Trophoblast cell (in vitro differentiated cells and primary cell): ENCODE results near the gene RAD9B. TPM values are rescaled to one million over a fixed set of nuclear protein-coding genes. Genes with fewer than 3 reads are reported as not detected.
"Not testable (repeated sequence)": the region's sequence is repeated elsewhere in the genome, so short reads cannot be mapped to it uniquely, and the experiment has no call there.

Experiments
- DNase-seq, 2 donors: peaks; one replicate each; pipeline ENCODE4 v3.0.0-alpha.2; 2016
- H2AFZ ChIP-seq: 2 replicates; pipeline ENCODE4 v1.6.1; 2013; ENCODE audit warnings: low read length, moderate library complexity, mild to moderate bottlenecking; ENCODE audit not compliant: insufficient read depth, poor library complexity
- H2AK5ac ChIP-seq: 2 replicates; pipeline ENCODE4 v1.6.1; 2013; ENCODE audit warnings: mild to moderate bottlenecking, low read length
- H2BK120ac ChIP-seq: 2 replicates; pipeline ENCODE4 v1.6.1; 2013; ENCODE audit warnings: low read length, mild to moderate bottlenecking, moderate library complexity; ENCODE audit not compliant: insufficient read depth, poor library complexity
- H2BK12ac ChIP-seq: 2 replicates; pipeline ENCODE4 v1.6.1; 2013; ENCODE audit warnings: mild to moderate bottlenecking, low read length, moderate library complexity
- H2BK5ac ChIP-seq: 2 replicates; pipeline ENCODE4 v1.6.1; 2013; ENCODE audit warnings: low read length, low read depth, moderate library complexity, mild to moderate bottlenecking; ENCODE audit not compliant: poor library complexity
- H3K14ac ChIP-seq: 2 replicates; pipeline ENCODE4 v1.6.1; 2013; ENCODE audit warnings: mild to moderate bottlenecking, low read length
- H3K18ac ChIP-seq: 2 replicates; pipeline ENCODE4 v1.6.1; 2013; ENCODE audit warnings: mild to moderate bottlenecking, low read length
- H3K23ac ChIP-seq: 2 replicates; pipeline ENCODE4 v1.6.1; 2013; ENCODE audit warnings: low read length
- H3K27ac ChIP-seq: 2 replicates; pipeline ENCODE4 v1.5.1; 2013; ENCODE audit warnings: low read depth, mild to moderate bottlenecking, inconsistent platforms, low read length, moderate library complexity
- H3K27me3 ChIP-seq: 2 replicates; pipeline ENCODE4 v1.6.1; 2013; ENCODE audit warnings: inconsistent platforms, mild to moderate bottlenecking, low read length, moderate library complexity; ENCODE audit not compliant: insufficient read depth
- H3K36me3 ChIP-seq, 2 experiments: 1 replicate in 1 of 2; 2 replicates in 1 of 2; pipeline ENCODE4 v1.6.1; 2013; ENCODE audit warnings: low read length in 2 of 2, mild to moderate bottlenecking in 2 of 2, moderate library complexity in 1 of 2; ENCODE audit not compliant: insufficient read depth in 2 of 2, control insufficient read depth in 1 of 2
- H3K4ac ChIP-seq: 2 replicates; pipeline ENCODE4 v1.6.1; 2013; ENCODE audit warnings: low read depth, mild to moderate bottlenecking, low read length, moderate library complexity
- H3K4me1 ChIP-seq, 2 experiments: 1 replicate in 1 of 2; 2 replicates in 1 of 2; pipeline ENCODE4 v1.6.1; 2013; ENCODE audit warnings: low read length in 2 of 2, mild to moderate bottlenecking in 2 of 2, moderate library complexity in 1 of 2; ENCODE audit not compliant: insufficient read depth in 2 of 2, control insufficient read depth in 1 of 2
- H3K4me2 ChIP-seq: 2 replicates; pipeline ENCODE4 v1.6.1; 2013; ENCODE audit warnings: inconsistent platforms, mild to moderate bottlenecking, low read length, moderate library complexity
- H3K4me3 ChIP-seq: 2 replicates; pipeline ENCODE4 v1.5.1; 2013; ENCODE audit warnings: mild to moderate bottlenecking, low read depth, low read length, inconsistent platforms
- H3K79me1 ChIP-seq: one replicate; pipeline ENCODE4 v1.6.1; 2013; ENCODE audit warnings: low read length
- H3K79me2 ChIP-seq: 2 replicates; pipeline ENCODE4 v1.6.1; 2013; ENCODE audit warnings: low read length, mild to moderate bottlenecking; ENCODE audit not compliant: control insufficient read depth, insufficient read depth, poor library complexity
- H3K9ac ChIP-seq: 2 replicates; pipeline ENCODE4 v1.6.1; 2013; ENCODE audit warnings: mild to moderate bottlenecking, low read length
- H3K9me3 ChIP-seq: 2 replicates; pipeline ENCODE4 v1.6.1; 2013; ENCODE audit warnings: low read depth, mild to moderate bottlenecking, control low read depth, inconsistent platforms, low read length; ENCODE audit not compliant: insufficient read depth
- H4K12ac ChIP-seq: 2 replicates; pipeline ENCODE4 v1.6.1; 2013; ENCODE audit warnings: low read depth, mild to moderate bottlenecking, low read length, moderate library complexity
- H4K8ac ChIP-seq: 2 replicates; pipeline ENCODE4 v1.6.1; 2013; ENCODE audit warnings: low read depth, mild to moderate bottlenecking, low read length, moderate library complexity
- H4K91ac ChIP-seq: one replicate; pipeline ENCODE4 v1.6.1; 2013; ENCODE audit warnings: low read depth, mild to moderate bottlenecking, low read length, moderate library complexity
- WGBS: extraction: QIAGEN DNeasy Blood & Tissue Kit; methylation state at CpG from one replicate; pipeline ENCODE4 v1.1.7; 2013; ENCODE audit warnings: missing lambda C conversion rate; ENCODE audit not compliant: insufficient read length, insufficient coverage; ENCODE audit errors: extremely low coverage; 5-methylcytosine and 5-hydroxymethylcytosine counted together
- polyA plus RNA-seq: library from polyadenylated mRNA; stranded (reverse); fragments of 200-250 nt; gene quantifications from 2 replicates; pipeline ENCODE4 v1.2.3, GENCODE V29; 2013

Gene RAD9B
- polyA plus RNA-seq: 0.08 and 0.11 TPM in 2 replicates

- H2AFZ ChIP-seq: peak within 1 kb of the TSS; percentile 96
- H4K12ac ChIP-seq: peak within 1 kb of the TSS; percentile 96
- H3K18ac ChIP-seq: peak within 1 kb of the TSS; percentile 93
- peak within 1 kb of the TSS; percentile 64 for H2BK120ac ChIP-seq
- no peaks in the 10 kb centered on the region for H3K36me3 ChIP-seq
- H4K91ac ChIP-seq: peak within 1 kb of the TSS; percentile 77
- H3K4ac ChIP-seq: peak within 1 kb of the TSS; percentile 82
- peak within 1 kb of the TSS; percentile 75 for H3K14ac ChIP-seq
- peak within 1 kb of the TSS; percentile 67 for H3K4me2 ChIP-seq
- H3K4me1 ChIP-seq: peaks cover 7% of the 10 kb centered on the region in 2 experiments
- no peak within 1 kb of the TSS for H2BK12ac ChIP-seq
- peak within 1 kb of the TSS; percentile 85 for H3K4me3 ChIP-seq
- H3K27ac ChIP-seq: peak within 1 kb of the TSS; percentile 15
- H3K9me3 ChIP-seq: no peaks in the 10 kb centered on the region
- no peak within 1 kb of the TSS for H3K23ac ChIP-seq
- H3K79me2 ChIP-seq: peaks cover 5% of the 10 kb centered on the region
- H2BK5ac ChIP-seq: peak within 1 kb of the TSS; percentile 58
- peak; percentile 99 to 100 for DNase-seq
- no CpG with 5 or more reads among the region's 61 CpGs for WGBS
- H3K9ac ChIP-seq: peak within 1 kb of the TSS; percentile 94
- H3K79me1 ChIP-seq: peaks cover 5% of the 10 kb centered on the region
- peak within 1 kb of the TSS; percentile 96 for H4K8ac ChIP-seq
- peak within 1 kb of the TSS; percentile 28 for H2AK5ac ChIP-seq
- H3K27me3 ChIP-seq: no peaks in the 10 kb centered on the region
These were observed at the start of gene RAD9B, which contains the start of gene VPS29 for GRCh38 chr12:110501752-110502738. TSS of gene RAD9B (plus strand) at chr12:110502331. CDS start at chr12:110502338, 7 bp downstream. TSS of gene VPS29 (minus strand) at chr12:110502111. CDS start at chr12:110502051, 60 bp downstream.

- no peak overlapping the region for H3K4ac ChIP-seq
- no peak overlapping the region for H2AFZ ChIP-seq
- H3K79me1 ChIP-seq: peaks cover 7% of the 10 kb centered on the region
- no peak overlapping the region for H3K9ac ChIP-seq
- no peak overlapping the region for H3K23ac ChIP-seq
- H2BK12ac ChIP-seq: no peak overlapping the region
- no peak overlapping the region for H3K18ac ChIP-seq
- H3K79me2 ChIP-seq: peaks cover 11% of the 10 kb centered on the region
- no peak overlapping the region for H4K91ac ChIP-seq
- no peak for DNase-seq
- no peak overlapping the region for H3K14ac ChIP-seq
- H3K4me2 ChIP-seq: no peak overlapping the region
- WGBS: no CpG with 5 or more reads among the region's 4 CpGs
- H3K4me3 ChIP-seq: no peak overlapping the region
- H3K27ac ChIP-seq: no peak overlapping the region
- no peak overlapping the region for H4K8ac ChIP-seq
- no peaks in the 10 kb centered on the region for H3K9me3 ChIP-seq
- no peaks in the 10 kb centered on the region for H3K27me3 ChIP-seq
- H2BK5ac ChIP-seq: no peak overlapping the region
- no peak overlapping the region for H4K12ac ChIP-seq
- H2BK120ac ChIP-seq: no peak overlapping the region
- H3K36me3 ChIP-seq: peaks cover 10 to 12% of the 10 kb centered on the region in 2 experiments
- no peak overlapping the region for H2AK5ac ChIP-seq
- H3K4me1 ChIP-seq: peaks cover 4 to 5% of the 10 kb centered on the region in 2 experiments
These were observed 48.4 kb upstream of the RAD9B start for GRCh38 chr12:110453569-110454296.

DNA sequence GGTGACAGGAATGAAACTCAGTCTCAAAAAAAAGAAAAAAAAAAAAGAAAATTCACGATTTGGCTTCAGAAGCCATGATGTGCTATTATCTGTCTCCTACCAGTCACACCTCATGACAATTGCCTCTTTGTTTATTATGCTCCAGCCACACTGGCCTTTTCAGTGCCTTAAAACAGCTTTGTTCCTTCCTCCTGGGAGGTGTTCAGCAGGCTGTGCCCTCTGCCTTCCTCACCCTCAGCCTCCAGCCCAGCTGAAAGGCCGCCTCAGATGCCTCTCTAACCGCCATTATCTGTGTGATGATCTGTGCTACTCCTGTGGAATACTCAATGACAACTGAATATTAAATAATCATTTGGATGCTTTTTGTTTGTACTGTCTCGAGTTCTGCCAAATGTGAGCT lies 43.4 kb upstream of the RAD9B start:
- Histone ChIP-seq H4K12ac (no peak overlapping the region), H3K9me3 (no peaks in the 10 kb centered on the region), H3K23ac (no peak overlapping the region), H2AK5ac (no peak overlapping the region), H2BK5ac (no peak overlapping the region), H3K4me3 (no peak overlapping the region), H3K79me1 (no peaks in the 10 kb centered on the region), H3K36me3 (peaks cover 20 to 23% of the 10 kb centered on the region in 2 experiments), H3K4me1 (no peaks in the 10 kb centered on the region), H2BK120ac (no peak overlapping the region), H2BK12ac (no peak overlapping the region), H3K4ac (no peak overlapping the region), H4K91ac (no peak overlapping the region), H3K27me3 (no peaks in the 10 kb centered on the region), H3K27ac (no peak overlapping the region), H3K9ac (no peak overlapping the region), H3K18ac (no peak overlapping the region), H3K79me2 (no peaks in the 10 kb centered on the region), H3K4me2 (no peak overlapping the region), H4K8ac (no peak overlapping the region), H2AFZ (no peak overlapping the region), H3K14ac (no peak overlapping the region)
- DNase-seq: no peak
- no CpG with 5 or more reads among the region's 4 CpGs for WGBS

- H3K23ac ChIP-seq, DNase-seq, H2AK5ac ChIP-seq, H2AFZ ChIP-seq, H3K9me3 ChIP-seq, H3K79me2 ChIP-seq, H4K8ac ChIP-seq, H2BK12ac ChIP-seq, H3K14ac ChIP-seq, H3K4me2 ChIP-seq, H2BK120ac ChIP-seq, H2BK5ac ChIP-seq, H3K27ac ChIP-seq, H3K27me3 ChIP-seq, H3K79me1 ChIP-seq, H4K12ac ChIP-seq, H3K4me1 ChIP-seq, H3K9ac ChIP-seq, H3K18ac ChIP-seq, H3K4ac ChIP-seq, H4K91ac ChIP-seq, H3K4me3 ChIP-seq: not testable (repeated sequence)
- WGBS: no CpG with 5 or more reads among the region's 5 CpGs
- peaks cover 16 to 25% of the 10 kb centered on the region in 2 experiments for H3K36me3 ChIP-seq
These were observed 40.9 kb upstream of the RAD9B start for GRCh38 chr12:110461189-110461588.
